HG03025 (cell line): ENCODE results near the gene ITSN1.

Experiments
- ATAC-seq: cut with Tn5 transposase; IDR thresholded peaks from one replicate; pipeline ENCODE4 v1.9.1; 2021; ENCODE audit warnings: mild to moderate bottlenecking, moderate library complexity; ENCODE audit not compliant: unreplicated experiment, low FRiP score

The ITSN1 gene

DNA sequence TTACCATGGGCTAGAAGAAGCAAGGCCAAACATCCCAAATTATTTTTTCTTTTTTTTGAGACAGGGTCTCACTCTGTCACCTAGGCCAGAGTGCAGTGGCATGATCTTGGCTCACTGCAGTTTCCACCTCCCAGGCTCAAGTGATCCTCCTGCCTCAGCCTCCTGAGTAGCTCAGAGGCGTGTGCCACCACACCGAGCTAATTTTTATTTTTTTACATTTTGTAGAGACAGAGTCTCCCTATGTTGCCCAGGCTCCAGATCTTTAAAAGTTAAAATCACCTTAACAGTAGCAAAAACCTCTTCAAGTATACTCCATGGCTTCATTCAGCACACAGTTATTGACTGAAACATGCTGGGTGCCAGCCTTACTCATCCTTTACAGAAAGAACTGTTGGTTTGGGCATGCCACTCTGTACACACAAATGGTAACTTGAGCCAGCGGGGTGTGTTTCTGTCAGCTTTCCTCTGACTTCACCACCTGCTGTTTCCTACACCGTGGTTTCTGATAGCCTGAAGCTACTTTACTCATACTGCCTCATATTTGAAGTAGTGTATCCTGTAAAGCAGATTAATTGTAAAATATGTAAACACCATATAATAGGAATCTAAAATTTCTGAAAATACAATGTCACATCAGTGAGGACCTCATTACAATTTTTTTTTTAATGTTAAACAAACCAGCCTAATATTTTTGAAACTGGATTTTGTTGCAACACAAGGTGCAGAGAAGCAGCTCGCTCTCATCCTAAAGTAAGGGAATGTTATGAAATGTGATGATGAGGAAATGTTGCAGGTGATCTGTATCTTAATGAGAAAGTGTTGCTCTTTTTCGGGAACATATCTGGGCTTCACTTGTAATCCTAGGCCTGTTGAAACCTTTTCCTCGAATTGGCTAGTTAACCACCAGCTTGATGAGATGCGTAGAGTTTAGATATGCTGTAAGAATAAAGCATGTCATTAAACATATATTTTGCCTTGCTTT is 159.4 kb downstream of the ITSN1 start:
- no peak for ATAC-seq

DNA sequence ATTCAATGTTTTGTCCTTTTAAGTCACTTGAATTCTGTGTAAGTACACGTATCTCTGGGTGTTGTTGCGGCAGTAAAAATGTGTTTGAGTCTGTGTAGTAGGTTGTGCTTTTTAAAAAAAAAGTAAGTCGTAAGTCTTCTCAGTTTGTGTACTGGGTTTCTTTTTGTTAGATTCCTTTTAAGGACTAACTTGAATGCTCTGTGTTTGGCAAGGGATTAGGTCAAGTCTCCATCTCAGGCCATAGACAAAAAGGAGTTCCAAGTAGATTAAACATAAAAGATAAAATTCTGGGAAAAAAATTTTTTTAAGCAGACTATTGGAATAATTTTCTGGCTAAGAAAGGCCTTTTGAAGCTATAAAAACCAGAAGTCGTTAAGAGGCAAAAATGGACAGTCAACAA is 160.2 kb downstream of the ITSN1 start:
- no peak for ATAC-seq

DNA sequence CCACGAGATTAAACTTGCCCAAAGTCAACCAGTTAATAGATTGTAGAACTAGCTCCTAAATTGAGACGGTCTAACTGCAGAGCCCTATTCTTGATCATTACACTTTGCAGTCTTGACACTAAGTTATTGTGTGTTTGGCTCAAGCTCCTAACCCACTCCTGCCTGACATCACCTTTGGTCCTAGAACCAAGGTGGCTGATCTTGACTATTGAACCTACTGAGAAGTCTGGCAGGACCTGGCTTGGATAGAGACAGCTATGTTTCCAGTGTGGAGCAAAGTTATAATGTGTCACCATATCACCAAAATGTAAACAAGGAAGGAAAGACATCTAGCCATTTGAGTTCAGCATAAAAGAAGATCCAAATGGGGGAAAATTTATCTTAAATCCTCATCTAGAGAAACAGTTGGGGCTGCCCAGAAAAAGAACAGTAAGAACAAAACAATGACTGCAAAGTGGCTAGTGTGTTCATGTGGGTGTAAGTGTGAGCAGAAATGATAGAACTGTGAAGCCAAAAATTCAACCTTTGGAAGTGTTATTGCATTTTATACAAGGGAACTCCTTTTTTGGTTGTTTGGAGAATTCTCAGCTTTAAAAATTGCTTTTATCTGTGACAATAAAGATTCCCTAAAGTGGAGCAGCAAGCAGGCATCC is 166.5 kb downstream of the ITSN1 start:
- ATAC-seq = no peak

DNA sequence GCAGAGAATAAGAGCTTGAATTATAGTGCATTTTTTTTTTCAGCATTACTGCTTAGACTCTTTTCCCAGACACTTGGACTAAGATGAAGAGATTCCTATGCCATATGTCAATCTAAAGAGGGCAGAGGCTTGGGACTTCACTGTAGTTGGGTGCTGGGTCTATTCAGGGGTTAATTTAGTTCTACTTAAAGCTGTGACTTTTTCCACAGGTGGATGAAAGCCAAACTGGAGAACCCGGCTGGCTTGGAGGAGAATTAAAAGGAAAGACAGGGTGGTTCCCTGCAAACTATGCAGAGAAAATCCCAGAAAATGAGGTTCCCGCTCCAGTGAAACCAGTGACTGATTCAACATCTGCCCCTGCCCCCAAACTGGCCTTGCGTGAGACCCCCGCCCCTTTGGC is 168.5 kb downstream of the ITSN1 start:
- ATAC-seq = no peak

DNA sequence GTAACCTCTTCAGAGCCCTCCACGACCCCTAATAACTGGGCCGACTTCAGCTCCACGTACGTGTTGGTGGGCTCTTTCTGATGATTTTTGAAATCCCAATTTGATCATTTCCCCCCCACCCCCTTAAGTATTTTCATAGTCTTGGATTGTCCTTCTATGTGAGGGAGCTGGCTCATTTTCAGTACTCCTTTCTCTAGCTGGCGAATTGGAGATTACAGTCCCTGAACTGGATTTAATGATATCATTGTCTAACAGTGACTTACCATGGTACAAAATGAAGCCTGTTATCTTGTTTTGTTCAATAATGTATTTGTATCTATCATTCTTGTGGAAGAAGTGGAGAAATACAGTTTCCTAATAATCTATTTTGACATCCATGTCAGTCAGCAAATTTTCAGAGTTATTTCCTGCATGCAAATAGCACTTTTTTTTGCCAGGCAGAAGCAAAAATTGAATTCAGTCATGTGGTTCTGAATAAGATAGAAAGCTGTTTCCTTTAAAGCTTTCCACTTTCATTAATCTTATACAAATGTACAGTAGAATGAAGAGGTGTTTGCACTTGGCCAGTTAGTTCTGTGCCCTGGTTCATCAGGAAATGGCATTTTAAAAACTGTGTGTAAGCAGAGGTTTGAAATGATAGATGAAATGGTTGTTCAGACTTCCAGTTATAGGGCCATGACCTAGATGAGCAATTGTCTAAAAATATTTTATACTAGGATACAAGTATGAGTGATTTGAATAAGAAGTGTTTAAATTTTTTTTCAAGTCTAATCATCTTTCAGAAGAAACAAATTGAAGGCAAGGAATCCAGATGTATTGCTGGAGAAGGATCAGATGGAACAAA is 169.1 kb downstream of the ITSN1 start:
- ATAC-seq = no peak

DNA sequence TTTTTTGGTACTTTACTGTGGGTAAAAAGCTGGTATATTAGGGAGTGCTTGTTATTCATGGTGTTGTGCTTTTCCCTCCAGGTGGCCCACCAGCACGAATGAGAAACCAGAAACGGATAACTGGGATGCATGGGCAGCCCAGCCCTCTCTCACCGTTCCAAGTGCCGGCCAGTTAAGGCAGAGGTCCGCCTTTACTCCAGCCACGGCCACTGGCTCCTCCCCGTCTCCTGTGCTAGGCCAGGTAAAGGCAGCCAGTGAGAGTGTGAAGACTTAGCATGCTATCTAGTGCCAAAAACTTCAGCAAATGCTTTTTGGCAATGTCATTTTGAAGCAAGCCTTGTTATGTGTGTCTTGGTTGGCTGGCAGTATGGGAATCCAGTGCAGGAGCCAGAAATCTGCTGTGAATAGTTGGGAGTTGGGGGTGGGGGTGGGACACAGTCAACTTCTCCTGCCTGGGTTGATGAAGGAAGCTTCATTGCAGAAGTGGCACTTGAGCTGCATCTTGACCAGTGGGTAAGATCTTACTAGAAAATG is 171.6 kb downstream of the ITSN1 start:
- ATAC-seq = no peak

DNA sequence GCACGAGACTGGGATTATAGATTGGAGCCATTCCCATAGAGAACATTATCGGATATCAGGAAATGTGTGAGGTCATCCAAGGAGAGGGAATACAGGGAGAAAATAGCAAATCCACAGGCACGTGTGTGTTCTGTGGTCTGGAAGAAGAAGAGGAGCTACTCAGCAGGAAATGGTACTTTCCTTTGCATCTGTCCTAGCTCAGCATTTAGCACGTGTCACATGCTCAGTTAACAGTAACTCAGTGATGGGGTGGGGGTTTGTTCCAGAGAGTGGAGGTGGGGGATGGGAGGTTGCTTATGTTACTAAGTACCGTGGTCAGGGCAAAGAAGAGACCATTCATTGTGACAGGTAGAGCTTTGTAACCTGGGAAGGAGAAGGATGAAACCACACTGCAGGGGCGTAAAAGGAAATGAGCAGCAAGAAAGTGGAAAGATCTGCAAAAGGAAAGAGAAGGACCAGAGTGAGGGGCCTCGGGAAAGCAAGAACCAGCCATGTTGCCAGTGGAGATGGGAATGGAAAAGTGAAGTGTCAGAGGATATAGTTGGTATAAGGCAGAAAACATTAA is 172.9 kb downstream of the ITSN1 start:
- no peak for ATAC-seq

DNA sequence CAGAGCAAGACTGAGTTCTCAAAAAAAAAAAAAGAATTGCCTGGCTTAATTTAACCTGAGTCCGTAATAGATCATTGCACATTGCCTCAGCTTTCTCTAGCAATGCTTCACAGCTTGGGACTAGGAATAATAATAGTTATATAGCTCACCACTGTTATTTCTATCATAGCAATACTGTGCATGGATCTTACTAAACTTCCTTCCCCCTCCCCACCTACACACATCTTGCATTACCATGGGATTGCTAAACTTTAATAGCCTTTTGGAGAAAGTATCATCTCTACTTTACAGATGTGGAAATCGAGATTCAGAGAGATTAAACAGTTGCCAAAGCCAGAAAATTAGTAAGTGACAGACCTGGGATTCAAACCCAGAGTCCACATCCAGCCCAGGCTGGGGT is 173.9 kb downstream of the ITSN1 start:
- no peak for ATAC-seq

DNA sequence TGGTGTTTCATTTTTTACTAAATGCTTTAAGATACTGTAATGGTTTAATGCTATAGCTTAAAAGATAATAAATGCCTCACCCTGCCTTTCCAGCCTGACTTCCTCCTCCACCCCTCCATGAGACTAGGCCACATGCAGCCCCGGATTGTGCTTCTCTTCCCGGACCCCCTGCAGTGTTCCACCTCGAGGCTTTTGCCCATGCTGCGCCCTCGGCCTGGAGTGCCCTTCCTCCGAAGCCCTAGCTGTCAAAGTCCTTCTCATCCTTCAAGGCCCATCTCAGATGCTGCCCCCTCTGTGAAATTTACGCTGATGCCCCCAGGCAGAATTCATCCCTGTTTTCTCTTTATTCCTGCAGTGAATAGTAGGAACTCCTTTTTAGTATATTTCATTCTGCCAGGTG is 174.8 kb downstream of the ITSN1 start:
- no peak for ATAC-seq

DNA sequence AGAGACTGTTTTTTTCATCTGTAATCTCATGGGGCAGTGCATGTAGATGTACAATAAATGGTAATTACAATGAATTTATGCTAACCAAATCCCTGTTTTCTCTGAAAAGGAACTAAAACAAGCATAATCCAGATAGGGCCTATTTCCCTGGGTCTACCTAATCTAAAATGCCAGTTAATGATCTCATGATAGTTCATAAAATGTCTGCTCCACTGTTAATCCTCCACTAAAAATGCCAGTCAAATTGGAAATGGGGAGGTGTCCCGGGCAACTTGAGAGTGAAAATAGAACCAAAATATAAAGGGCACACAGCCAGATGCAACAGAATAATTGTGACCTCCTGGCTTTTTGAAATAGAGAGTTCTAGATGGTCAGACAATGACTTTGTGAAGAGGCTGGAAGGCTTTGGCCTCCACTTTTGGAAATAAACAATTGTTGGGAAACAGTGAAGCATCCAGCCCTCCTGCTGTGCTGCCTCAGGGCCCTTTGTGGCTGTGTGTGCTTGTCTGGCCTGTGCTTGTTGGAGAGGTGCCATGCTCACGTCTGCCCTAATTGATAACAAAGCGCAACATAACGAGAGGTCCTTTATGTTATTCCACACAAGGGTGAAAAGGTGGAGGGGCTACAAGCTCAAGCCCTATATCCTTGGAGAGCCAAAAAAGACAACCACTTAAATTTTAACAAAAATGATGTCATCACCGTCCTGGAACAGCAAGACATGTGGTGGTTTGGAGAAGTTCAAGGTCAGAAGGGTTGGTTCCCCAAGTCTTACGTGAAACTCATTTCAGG is 175.6 kb downstream of the ITSN1 start:
- ATAC-seq = no peak

DNA sequence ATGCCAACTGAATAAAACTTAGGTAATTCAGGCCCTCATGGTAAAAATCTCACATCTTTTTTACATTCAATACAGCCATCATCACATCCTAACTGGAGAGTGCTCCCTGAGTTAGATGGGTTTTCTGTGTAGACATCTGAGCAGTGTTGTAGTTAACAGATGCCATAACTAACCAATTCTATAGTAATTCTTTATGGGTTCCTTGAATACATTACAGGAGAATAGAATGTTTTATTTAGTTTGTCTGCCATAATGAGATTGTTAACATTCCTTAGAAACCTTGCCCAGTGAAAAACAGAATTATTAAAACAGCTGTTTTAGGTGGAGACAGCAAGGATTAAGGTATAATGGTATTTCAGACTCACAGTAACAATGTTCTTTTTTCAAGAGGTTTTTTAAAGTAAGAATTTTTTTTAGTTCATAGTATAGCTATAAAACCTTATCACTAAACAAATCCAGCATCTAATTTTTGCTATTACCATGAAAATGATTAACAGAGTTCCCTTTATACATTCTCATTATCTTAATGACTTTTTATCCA is 178.0 kb downstream of the ITSN1 start:
- ATAC-seq = no peak

DNA sequence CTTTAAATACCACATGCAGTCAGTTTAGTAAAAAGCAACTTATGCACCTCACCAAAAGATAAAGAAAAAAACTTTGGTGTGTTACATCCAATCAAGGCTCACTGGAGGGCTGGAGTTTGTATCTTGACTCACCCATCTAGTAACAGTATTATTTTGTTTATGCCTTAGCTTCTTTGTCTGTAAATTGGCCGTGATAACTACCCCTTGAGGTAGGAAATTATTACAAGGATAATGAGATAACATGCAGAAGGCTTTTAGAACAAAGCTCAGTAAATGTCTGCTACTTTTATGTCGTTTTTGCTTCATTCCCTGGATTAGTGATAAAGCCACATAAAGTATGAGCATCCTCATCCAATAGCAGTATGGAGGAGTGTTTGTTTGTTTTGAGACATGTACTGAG is 178.5 kb downstream of the ITSN1 start:
- ATAC-seq = no peak

DNA sequence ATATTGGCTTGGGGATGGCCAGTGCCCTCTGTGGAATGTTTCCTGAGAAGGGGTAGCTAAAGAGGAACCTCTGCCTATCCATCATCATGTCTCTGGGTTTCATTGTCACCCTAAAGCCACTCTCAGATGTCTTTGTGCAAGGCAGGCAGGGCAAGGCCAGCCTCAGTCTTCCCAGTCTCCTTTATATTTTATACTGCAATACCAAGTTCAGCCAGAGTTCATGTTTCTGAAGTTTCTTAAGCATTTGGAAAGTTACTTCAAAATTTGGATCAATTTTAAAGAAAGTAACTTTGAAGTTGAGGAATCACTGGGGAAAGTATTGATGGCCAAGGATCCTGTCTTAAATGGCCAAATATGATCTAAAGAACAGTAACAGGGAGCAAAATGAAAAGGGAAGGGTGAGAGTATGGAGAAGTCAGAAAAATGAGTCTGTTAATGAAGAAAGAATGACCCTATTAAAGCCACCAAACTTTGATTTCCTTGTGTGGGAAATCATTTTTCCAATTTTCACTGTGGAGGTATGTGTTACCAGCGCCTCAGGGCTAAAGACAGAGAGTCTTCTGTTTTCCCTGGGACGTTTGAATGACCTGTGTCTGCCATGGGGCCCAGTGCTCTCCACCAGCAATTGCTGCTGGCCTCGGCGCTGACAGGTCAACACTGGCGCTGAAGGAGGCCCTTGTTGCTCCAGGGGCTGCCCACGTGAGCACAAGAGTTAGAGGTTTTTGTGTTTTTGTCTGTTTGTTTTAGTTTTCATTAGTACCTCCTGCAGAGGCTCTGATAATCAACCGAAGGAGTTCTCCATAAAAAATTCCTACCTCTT is 179.4 kb downstream of the ITSN1 start:
- ATAC-seq = no peak

DNA sequence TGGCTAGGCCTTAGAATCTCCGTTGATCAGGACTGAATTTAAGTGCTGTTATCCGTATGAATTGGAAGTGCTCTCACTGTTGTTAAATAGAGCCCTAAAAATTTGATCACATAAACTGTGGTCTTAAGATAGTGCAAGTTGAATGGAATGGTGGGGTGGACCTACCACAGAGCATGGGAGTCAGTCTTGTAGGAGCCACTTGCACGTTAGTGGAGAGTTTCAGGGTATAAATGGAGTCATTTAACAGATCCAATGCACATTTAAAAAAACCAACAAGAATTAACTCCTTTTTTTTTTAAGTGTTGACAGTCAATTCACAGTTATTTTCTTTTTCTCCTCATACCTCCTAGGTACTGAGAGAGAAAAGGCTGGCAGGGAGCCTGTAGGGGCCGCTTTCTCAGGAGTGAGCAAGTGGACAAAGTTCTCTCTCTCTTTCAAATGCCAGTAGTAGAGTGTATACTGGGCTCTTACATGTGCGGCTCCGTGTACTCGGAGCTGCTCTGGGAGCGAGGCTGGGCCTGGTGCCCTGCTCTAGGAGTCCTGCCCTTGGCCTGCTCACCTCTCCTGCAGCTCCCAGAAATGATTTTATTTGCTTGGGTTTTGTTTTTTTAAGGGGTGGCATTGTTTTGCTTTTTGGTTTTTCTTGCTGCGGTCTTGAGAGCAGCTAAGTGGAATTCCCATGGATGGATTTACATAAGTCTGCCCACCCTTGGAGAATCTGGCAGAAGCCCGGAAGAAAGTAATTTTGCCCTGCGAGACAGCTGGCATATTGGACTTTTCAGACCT is 182.0 kb downstream of the ITSN1 start:
- no peak for ATAC-seq

DNA sequence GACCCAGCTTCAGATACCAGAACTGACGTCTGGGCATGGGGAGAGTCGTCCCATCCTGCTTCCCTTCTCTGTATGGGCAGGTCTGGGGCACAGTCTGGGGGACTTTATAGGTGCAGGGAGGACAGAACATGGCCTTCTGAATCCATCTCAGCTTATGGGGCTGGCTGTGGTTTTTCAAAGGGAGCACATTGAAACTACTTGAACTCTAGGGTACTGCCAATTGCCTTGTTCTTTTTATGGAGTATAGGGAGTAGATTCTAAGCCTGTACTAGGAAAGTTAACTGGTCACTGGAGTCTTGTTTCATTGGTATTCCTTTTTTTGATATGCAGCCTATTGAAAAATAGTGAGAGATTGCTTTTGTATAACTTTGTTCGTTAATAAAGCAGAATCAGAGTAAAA is 183.1 kb downstream of the ITSN1 start:
- no peak for ATAC-seq

DNA sequence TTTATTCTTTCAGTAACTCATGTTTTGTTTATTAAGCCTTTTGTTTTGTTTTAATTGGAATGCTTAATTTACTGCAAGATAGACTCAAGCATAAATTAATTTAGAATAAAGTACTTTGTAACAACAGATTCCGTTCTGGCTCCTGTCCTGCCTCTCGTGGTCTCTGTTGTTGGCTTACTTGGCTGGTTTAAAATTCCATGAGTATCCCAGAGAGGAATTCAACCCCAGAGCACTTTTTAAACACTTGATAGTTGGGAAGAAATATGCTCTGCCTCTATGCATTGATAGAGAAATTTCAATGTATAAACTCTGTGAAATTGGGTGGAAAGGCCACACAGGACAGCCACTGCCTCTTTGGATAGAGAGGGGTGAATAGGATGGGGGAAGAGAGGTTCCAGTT is 183.6 kb downstream of the ITSN1 start:
- ATAC-seq = no peak

DNA sequence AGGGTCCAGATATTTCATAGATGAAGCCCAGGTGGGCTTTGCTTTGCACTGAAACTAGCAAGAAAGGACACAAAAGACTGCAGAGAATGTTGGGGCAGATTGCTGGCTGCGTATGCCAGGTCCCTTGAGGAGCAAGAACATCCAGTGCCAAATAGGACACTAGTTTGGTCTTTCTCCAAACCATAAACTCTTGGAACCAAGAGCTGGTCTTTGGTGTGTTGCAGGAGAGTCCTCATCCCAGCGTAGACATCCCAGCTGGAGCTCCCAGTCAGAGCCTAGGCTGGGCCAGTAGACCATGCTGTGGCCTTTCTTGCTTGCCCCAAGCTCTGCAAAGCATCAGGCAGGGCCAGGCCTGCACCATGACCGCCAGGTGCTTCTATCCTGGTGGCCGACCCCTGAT is 185.8 kb downstream of the ITSN1 start:
- ATAC-seq = no peak

DNA sequence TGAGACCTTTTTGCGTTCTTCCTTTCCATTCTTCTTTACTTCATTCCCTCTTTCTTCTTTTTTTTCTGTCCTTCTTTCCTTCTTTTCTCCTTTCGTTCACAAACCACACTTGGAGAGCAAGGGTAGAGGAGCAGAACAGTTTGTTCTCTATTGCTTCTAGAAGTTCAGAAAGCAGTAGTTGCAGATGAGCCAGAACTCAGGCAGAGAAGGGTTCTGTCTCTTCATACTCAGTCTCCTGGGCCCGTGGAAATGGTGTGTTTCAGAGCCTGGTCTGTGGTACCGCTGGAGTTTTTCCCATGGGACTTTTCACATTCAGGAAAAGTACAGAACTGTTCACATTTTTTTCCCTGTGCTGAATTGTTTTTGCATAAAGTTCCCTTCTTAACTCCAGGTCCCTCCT is 186.3 kb downstream of the ITSN1 start:
- no peak for ATAC-seq
